Vagina (tissue), 2 donors: ENCODE data around the gene BAIAP2L1.

ENCODE experiments used
- POLR2AphosphoS5 ChIP-seq, 2 donors: sonication (generic); formaldehyde crosslinking; IDR thresholded peaks; one replicate each; pipeline ENCODE4 v1.9.0; 2017; ENCODE audit warnings: antibody characterized with exemption in 2 of 2, mild to moderate bottlenecking in 2 of 2, low read depth in 1 of 2; ENCODE audit not compliant: insufficient read depth in 1 of 2
- TF ChIP-seq, protein P1 (sequence below), 3 experiments: fragments of 450-650 bp in 2 of 3; fragments of 200-600 bp in 1 of 3; sonication (generic) in 1 of 3; IDR thresholded peaks; one replicate each; pipeline ENCODE4 v1.5.1; 2017 to 2019; ENCODE audit warnings: antibody characterized with exemption in 3 of 3, mild to moderate bottlenecking in 2 of 3, moderate library complexity in 2 of 3

DNA sequence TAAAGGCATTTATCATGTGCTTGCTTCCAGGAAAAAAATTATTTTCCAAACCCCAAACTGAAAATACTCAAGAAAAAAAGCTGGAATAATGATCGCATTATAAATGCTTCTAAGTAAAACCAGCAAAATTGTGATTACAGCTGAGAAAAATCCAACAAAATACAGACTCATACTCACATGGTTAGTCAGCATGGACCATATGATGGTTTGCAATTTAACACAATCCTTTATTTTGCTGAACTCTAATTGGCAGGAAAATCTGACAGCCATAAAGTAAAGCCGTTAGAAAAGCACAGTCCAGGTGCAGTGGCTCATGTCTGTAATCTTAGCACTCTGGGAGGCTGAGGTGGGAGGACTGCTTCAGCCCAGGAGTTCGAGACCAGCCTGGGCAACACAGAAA lies 59.8 kb downstream of the BAIAP2L1 start:
- TF ChIP-seq, protein P1, sequence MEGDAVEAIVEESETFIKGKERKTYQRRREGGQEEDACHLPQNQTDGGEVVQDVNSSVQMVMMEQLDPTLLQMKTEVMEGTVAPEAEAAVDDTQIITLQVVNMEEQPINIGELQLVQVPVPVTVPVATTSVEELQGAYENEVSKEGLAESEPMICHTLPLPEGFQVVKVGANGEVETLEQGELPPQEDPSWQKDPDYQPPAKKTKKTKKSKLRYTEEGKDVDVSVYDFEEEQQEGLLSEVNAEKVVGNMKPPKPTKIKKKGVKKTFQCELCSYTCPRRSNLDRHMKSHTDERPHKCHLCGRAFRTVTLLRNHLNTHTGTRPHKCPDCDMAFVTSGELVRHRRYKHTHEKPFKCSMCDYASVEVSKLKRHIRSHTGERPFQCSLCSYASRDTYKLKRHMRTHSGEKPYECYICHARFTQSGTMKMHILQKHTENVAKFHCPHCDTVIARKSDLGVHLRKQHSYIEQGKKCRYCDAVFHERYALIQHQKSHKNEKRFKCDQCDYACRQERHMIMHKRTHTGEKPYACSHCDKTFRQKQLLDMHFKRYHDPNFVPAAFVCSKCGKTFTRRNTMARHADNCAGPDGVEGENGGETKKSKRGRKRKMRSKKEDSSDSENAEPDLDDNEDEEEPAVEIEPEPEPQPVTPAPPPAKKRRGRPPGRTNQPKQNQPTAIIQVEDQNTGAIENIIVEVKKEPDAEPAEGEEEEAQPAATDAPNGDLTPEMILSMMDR (IDR thresholded peaks at IDR 0.05), result no peak
- no peak for TF ChIP-seq POLR2AphosphoS5 (IDR thresholded peaks at IDR 0.05; ENCODE audit: insufficient read depth in 1 of 2, low read depth in 1 of 2)
